Gastrocnemius medialis (tissue), 4 donors: ENCODE measurements around the gene SEMA4C. TPM values are rescaled to one million over a fixed set of nuclear protein-coding genes. Genes with fewer than 3 reads are reported as not detected.

Experiments used
- ATAC-seq, 2 donors: fragments of 150-250 bp; one replicate each; pipeline ENCODE4 v1.9.1; 2016
- DNase-seq, 2 donors: peaks; one replicate each; pipeline ENCODE4 v3.0.0-alpha.2; 2019
- H3K27ac ChIP-seq, 4 donors: fragments of 200-600 bp; sonication (generic); 1 replicate in 1 of 4; 2 replicates in 3 of 4; pipeline ENCODE4 v1.5.1; 2016 to 2018; ENCODE audit warnings: mild to moderate bottlenecking in 2 of 4, moderate library complexity in 1 of 4
- H3K27me3 ChIP-seq, 3 donors: fragments of 200-600 bp; sonication (generic) in 2 of 3; 1 replicate in 1 of 3; 2 replicates in 2 of 3; pipeline versions ENCODE4 v1.5.1 to v1.6.0; 2016 to 2019; ENCODE audit warnings: mild to moderate bottlenecking in 1 of 3, moderate library complexity in 1 of 3
- H3K36me3 ChIP-seq, 2 donors: fragments of 200-600 bp; sonication (generic) in 1 of 2; one replicate each; pipeline ENCODE4 v1.5.1; 2017 to 2018
- H3K4me1 ChIP-seq, 2 donors: fragments of 200-600 bp; sonication (generic) in 1 of 2; one replicate each; pipeline ENCODE4 v1.5.1; 2016 to 2017; ENCODE audit warnings: mild to moderate bottlenecking in 2 of 2
- H3K4me3 ChIP-seq, 4 donors: fragments of 200-600 bp; sonication (generic) in 3 of 4; 1 replicate in 1 of 4; 2 replicates in 3 of 4; pipeline ENCODE4 v1.5.1; 2016 to 2019; ENCODE audit warnings: mild to moderate bottlenecking in 2 of 4
- H3K9me3 ChIP-seq, 3 donors: fragments of 200-600 bp; sonication (generic) in 2 of 3; 1 replicate in 1 of 3; 2 replicates in 2 of 3; pipeline ENCODE4 v1.5.1; 2016 to 2019
- POLR2A ChIP-seq, 2 donors: fragments of 450-650 bp; IDR thresholded peaks; one replicate each; pipeline ENCODE4 v1.6.1; 2017; ENCODE audit warnings: antibody characterized with exemption in 2 of 2, mild to moderate bottlenecking in 2 of 2, moderate library complexity in 2 of 2
- in situ Hi-C, 4 donors: fragments of 200-750 bp; cut with MboI; loops; one replicate each; pipeline versions ENCODE4 v1.15.0 to v1.8.0; 2017; ENCODE audit warnings: low sequenced_read_pairs in 4 of 4
- intact Hi-C: fragments of 100-400 bp; cut with DNase I; formaldehyde crosslinking; loops from one replicate; pipeline ENCODE4 v1.15.1; 2023; ENCODE audit warnings: low total_unique reads
- total RNA-seq, 4 donors: library from RNA; depleted of rRNA; stranded (reverse); fragments of >200 nt; gene quantifications; one replicate each; pipeline versions ENCODE4 v1.1.0 to v1.2.3, GENCODE V29; 2016
- TF ChIP-seq, protein P1 (sequence below), 5 experiments: fragments of 450-650 bp in 3 of 5; fragments of 200-600 bp in 2 of 5; sonication (generic) in 2 of 5; IDR thresholded peaks in 4 of 5; conservative IDR thresholded peaks in 1 of 5; 1 replicate in 4 of 5; 2 replicates in 1 of 5; pipeline ENCODE4 v1.5.1; 2016 to 2019; ENCODE audit warnings: antibody characterized with exemption in 5 of 5, mild to moderate bottlenecking in 3 of 5, moderate library complexity in 3 of 5

SEMA4C gene
- total RNA-seq, 4 donors from 2014 or later, result 3.2 to 8.6 (median 6.5) TPM

DNA sequence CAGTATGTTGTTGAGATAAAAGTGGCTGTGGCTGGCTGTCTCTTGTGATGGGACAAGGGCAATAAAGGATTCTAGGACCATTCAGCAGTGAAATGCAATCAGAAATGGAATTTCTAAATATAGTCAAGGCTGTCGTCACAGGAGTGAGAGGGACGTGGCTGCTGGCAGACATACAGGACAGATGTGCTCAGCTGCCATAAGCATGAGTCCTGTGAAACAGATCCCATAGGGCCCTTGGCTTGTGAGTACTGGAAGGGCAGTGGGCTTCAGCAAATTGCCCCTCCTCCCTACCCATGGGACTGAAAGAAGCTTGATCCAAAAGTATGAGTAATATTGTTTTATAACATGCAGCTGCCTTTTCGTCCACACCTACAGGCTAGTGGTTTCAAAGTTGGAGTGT lies 58.0 kb downstream of the SEMA4C start:
- H3K27ac ChIP-seq, result peak overlapping the region; percentile 33 to 75 (median 68)
- no peaks in the 10 kb centered on the region for H3K9me3 ChIP-seq
- peak; percentile 59 to 80 for DNase-seq
- TF ChIP-seq POLR2A (IDR thresholded peaks at IDR 0.05), result no peak
- TF ChIP-seq, protein P1, sequence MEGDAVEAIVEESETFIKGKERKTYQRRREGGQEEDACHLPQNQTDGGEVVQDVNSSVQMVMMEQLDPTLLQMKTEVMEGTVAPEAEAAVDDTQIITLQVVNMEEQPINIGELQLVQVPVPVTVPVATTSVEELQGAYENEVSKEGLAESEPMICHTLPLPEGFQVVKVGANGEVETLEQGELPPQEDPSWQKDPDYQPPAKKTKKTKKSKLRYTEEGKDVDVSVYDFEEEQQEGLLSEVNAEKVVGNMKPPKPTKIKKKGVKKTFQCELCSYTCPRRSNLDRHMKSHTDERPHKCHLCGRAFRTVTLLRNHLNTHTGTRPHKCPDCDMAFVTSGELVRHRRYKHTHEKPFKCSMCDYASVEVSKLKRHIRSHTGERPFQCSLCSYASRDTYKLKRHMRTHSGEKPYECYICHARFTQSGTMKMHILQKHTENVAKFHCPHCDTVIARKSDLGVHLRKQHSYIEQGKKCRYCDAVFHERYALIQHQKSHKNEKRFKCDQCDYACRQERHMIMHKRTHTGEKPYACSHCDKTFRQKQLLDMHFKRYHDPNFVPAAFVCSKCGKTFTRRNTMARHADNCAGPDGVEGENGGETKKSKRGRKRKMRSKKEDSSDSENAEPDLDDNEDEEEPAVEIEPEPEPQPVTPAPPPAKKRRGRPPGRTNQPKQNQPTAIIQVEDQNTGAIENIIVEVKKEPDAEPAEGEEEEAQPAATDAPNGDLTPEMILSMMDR (IDR thresholded peaks at IDR 0.05 in 4 of 5, conservative IDR thresholded peaks at IDR 0.05 in 1 of 5), result no peak
- no peaks in the 10 kb centered on the region for H3K27me3 ChIP-seq
- in situ Hi-C loops, result no loop called here
- ATAC-seq, result peak in 1 of 2 donors; percentile 3
- H3K36me3 ChIP-seq, result no peaks in the 10 kb centered on the region
- intact Hi-C loops, result no loop called here
- H3K4me1 ChIP-seq, result peaks cover 17 to 18% of the 10 kb centered on the region in 2 donors
- no peak overlapping the region for H3K4me3 ChIP-seq

DNA sequence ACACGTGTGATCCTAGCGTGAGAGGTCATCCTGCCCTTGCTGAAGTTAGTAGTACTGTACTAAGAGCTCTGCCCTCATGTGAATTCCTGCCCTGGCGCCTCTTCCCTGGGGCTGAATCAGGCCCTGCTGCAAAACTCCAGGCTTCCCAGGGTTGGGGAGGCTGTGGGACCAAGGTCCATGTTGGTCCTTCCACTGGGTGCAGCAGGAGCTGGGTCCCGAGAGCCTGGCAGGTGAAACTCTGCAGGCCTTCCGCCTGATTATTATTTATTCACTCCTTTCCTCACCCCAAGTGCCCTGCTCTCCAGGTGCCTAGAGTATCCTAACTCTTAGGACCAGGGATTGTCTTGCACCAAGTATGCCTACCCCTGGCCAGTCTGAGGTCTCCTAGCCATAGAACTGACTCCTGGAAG lies 59.1 kb downstream of the SEMA4C start:
- Histone ChIP-seq H3K4me1 (peaks cover 17 to 18% of the 10 kb centered on the region in 2 donors), H3K9me3 (no peaks in the 10 kb centered on the region), H3K27me3 (no peaks in the 10 kb centered on the region), H3K27ac (peak overlapping the region; percentile 33 to 75 (median 68)), H3K36me3 (no peaks in the 10 kb centered on the region), H3K4me3 (no peak overlapping the region)
- TF ChIP-seq POLR2A (IDR thresholded peaks at IDR 0.05), result no peak
- TF ChIP-seq, protein P1 (IDR thresholded peaks at IDR 0.05 in 4 of 5, conservative IDR thresholded peaks at IDR 0.05 in 1 of 5), result no peak
- in situ Hi-C loops (no loop called here), intact Hi-C loops (no loop called here)
- ATAC-seq (no peak), DNase-seq (no peak)

DNA sequence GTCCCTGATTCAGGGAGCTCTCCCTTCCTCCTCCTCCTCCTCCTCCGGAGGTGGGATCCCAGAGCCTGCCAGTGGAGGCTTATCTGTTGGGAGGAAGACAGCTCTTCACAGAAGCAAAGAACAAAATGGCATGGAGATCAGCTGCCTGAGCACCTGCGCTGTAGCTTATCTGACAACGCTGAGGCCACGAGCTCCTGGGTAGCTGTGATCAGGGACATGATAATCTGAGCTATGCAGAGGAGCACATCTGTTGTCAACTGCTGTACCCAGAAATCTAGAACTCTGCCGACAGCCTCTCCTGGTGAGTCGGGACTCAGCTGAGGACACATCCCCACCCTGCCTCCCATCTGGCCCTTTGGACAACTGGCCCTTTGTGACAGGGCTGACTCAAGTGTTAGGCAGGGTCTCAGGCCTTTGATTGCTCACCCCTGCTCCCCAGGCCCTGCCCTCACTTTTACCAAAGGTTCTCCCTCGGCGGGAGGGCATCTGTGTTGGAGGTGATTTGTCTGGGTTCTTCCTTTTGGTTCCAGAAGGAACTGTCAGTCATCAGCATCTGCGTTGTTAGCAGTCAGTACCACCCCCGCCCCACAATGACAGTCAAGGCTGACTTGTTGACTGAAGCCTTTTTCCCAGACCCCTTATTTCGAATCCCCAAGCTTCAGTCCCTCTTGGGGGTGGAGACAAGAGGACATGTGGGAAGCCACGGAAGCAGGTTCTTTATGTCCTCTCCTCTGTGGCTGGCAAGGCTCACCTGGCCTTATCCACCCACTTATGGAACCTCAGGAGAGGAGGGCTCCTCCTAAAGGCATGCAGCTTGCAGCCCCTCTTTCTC lies 59.7 kb downstream of the SEMA4C start:
- Histone ChIP-seq H3K27ac (peak overlapping the region in 3 of 4 donors; percentile 37 to 70 (median 50)), H3K36me3 (no peaks in the 10 kb centered on the region), H3K27me3 (no peaks in the 10 kb centered on the region), H3K9me3 (no peaks in the 10 kb centered on the region), H3K4me3 (no peak overlapping the region), H3K4me1 (peaks cover 16 to 17% of the 10 kb centered on the region in 2 donors)
- DNase-seq (no peak), ATAC-seq (no peak)
- in situ Hi-C loops, result no loop called here
- intact Hi-C loops, result no loop called here
- TF ChIP-seq, protein P1 (IDR thresholded peaks at IDR 0.05 in 4 of 5, conservative IDR thresholded peaks at IDR 0.05 in 1 of 5), result no peak
- TF ChIP-seq POLR2A (IDR thresholded peaks at IDR 0.05), result no peak

Other genes with a start within 250 kb of the SEMA4C start
- 10 to 100 TPM; 49.4 to 76.9 (median 60.4) TPM for gene KANSL3, start 231.8 kb downstream of the SEMA4C start, total RNA-seq
- gene FER1L5, start 227.3 kb downstream of the SEMA4C start, total RNA-seq, result not detected
- gene LMAN2L, start 130.0 kb downstream of the SEMA4C start, total RNA-seq, result 10 to 100 TPM in 3 of 4 donors, 1 to 10 TPM in 1; 8.8 to 17.3 (median 16.4) TPM
- 10 to 100 TPM in 2 of 4 donors, 1 to 10 TPM in 2; 5.4 to 20.1 (median 9.1) TPM for gene CNNM4, start 109.2 kb downstream of the SEMA4C start, total RNA-seq
- 1 to 10 TPM; 3.3 to 9.8 (median 8.6) TPM for gene CNNM3, start 53.8 kb downstream of the SEMA4C start, total RNA-seq
- gene ANKRD23, start 26.1 kb downstream of the SEMA4C start, total RNA-seq, result 1,000 to 10,000 TPM in 2 of 4 donors, 100 to 1,000 TPM in 2; 642 to 1,565 (median 923) TPM
- 10 to 100 TPM; 25.8 to 50.6 (median 43.8) TPM for gene ANKRD39, start 12.1 kb downstream of the SEMA4C start, total RNA-seq
- gene FAM178B, start 116.5 kb upstream of the SEMA4C start, total RNA-seq, result under 1 TPM in 1 of 4 donors, not detected in 3; 0.84 TPM
- gene FAHD2B, start 224.8 kb upstream of the SEMA4C start, total RNA-seq, result 10 to 100 TPM in 1 of 4 donors, 1 to 10 TPM in 3; 7.5 to 24.2 (median 9.7) TPM
- gene ANKRD36, start 243.1 kb upstream of the SEMA4C start, total RNA-seq, result 1 to 10 TPM in 3 of 4 donors, under 1 TPM in 1; 0.55 to 8.9 (median 2.7) TPM